H1 (cell line): Measurements from ENCODE around the gene QPCTL. TPM values are rescaled to one million over a fixed set of nuclear protein-coding genes. Genes with fewer than 3 reads are reported as not detected.

Experiments
- CTCF ChIA-PET: fragments of 300-600 bp; sonication (Branson Sonifier 250); formaldehyde crosslinking; loops from one replicate; lab custom pipeline; 2021; ENCODE audit not compliant: partially characterized antibody; lab: Charles Lee
- POLR2A ChIA-PET: fragments of 300-600 bp; sonication (Branson Sonifier 250); formaldehyde crosslinking; loops from one replicate; lab custom pipeline; 2021; ENCODE audit warnings: inconsistent platforms; ENCODE audit not compliant: partially characterized antibody; lab: Charles Lee
- DNase-seq, 2 experiments: peaks; one replicate each; pipeline versions ENCODE4 v3.0.0 to v3.0.0-alpha.2; 2010 to 2022; ENCODE audit warnings: low spot score in 2 of 2, low read depth in 1 of 2, mixed read lengths in 1 of 2
- FAIRE-seq: peaks from 2 replicates; lab custom pipeline; 2011; peaks lifted over from hg19 to GRCh38; lab: Jason Lieb, UNC
- H2AFZ ChIP-seq: 2 replicates; pipeline ENCODE4 v1.8.1; 2012; ENCODE audit warnings: low read length, inconsistent platforms
- H2AK5ac ChIP-seq: 2 replicates; pipeline ENCODE4 v1.6.1; 2013; ENCODE audit warnings: low read depth, low read length
- H2BK120ac ChIP-seq: replicated peaks from 2 replicates; pipeline ENCODE3; 2013; ENCODE audit warnings: low read depth, low read length, inconsistent platforms
- H2BK12ac ChIP-seq: 2 replicates; pipeline ENCODE4 v1.6.1; 2013; ENCODE audit warnings: low read depth, low read length
- H2BK15ac ChIP-seq: 2 replicates; pipeline ENCODE4 v1.6.1; 2013; ENCODE audit warnings: low read length
- H2BK20ac ChIP-seq: 2 replicates; pipeline ENCODE4 v1.6.1; 2013; ENCODE audit warnings: low read length
- H2BK5ac ChIP-seq: 2 replicates; pipeline ENCODE4 v1.6.1; 2013; ENCODE audit warnings: low read depth, low read length
- H3K14ac ChIP-seq: 2 replicates; pipeline ENCODE4 v1.6.1; 2013; ENCODE audit warnings: inconsistent platforms; ENCODE audit not compliant: insufficient read length
- H3K18ac ChIP-seq: 2 replicates; pipeline ENCODE4 v1.6.1; 2013; ENCODE audit warnings: low read length; ENCODE audit errors: extremely low read depth
- H3K23ac ChIP-seq: 2 replicates; pipeline ENCODE4 v1.6.1; 2013; ENCODE audit warnings: inconsistent platforms; ENCODE audit not compliant: insufficient read length
- H3K23me2 ChIP-seq: 2 replicates; pipeline ENCODE4 v1.6.1; 2013; ENCODE audit warnings: low read depth, low read length
- H3K27ac ChIP-seq: 2 replicates; pipeline ENCODE4 v1.6.1; 2011; ENCODE audit warnings: low read depth, low read length, inconsistent platforms
- H3K27me3 ChIP-seq, 4 experiments: replicated peaks in 1 of 4; 1 replicate in 1 of 4; 2 replicates in 3 of 4; pipeline versions ENCODE4 v1.6.1 to v1.8.1; 2011 to 2013; ENCODE audit warnings: low read length in 3 of 4, mild to moderate bottlenecking in 3 of 4, inconsistent platforms in 2 of 4, mixed read lengths in 2 of 4, moderate library complexity in 1 of 4; ENCODE audit not compliant: control insufficient read depth in 3 of 4, insufficient read depth in 3 of 4; ENCODE audit errors: extremely low read depth in 1 of 4
- H3K36me3 ChIP-seq, 4 experiments: 2 replicates each; pipeline versions ENCODE4 v1.6.1 to v1.8.1; 2011 to 2013; ENCODE audit warnings: mild to moderate bottlenecking in 4 of 4, low read length in 3 of 4, moderate library complexity in 2 of 4, control low read depth in 1 of 4, inconsistent platforms in 1 of 4; ENCODE audit not compliant: insufficient read depth in 4 of 4, control insufficient read depth in 2 of 4
- H3K4ac ChIP-seq: replicated peaks from 2 replicates; pipeline ENCODE3; 2013; ENCODE audit warnings: low read length, low read depth, mixed read lengths, inconsistent platforms; ENCODE audit not compliant: insufficient read length
- H3K4me1 ChIP-seq, 4 experiments: replicated peaks in 1 of 4; 1 replicate in 1 of 4; 2 replicates in 3 of 4; pipeline versions ENCODE4 v1.6.1 to v1.8.1; 2011 to 2013; ENCODE audit warnings: low read length in 3 of 4, inconsistent platforms in 2 of 4, mixed read lengths in 1 of 4; ENCODE audit not compliant: insufficient read depth in 4 of 4, control insufficient read depth in 3 of 4
- H3K4me2 ChIP-seq, 2 experiments: 2 replicates each; pipeline versions ENCODE4 v1.6.1 to v1.8.1; 2011 to 2013; ENCODE audit warnings: low read depth in 2 of 2, low read length in 2 of 2, control low read depth in 1 of 2, inconsistent platforms in 1 of 2, mild to moderate bottlenecking in 1 of 2; ENCODE audit not compliant: insufficient read depth in 1 of 2
- H3K4me3 ChIP-seq, 4 experiments: fragments of 200-600, 300-600 bp in 1 of 4; sonication (generic), shearing (Covaris generic), sonication (Bioruptor Twin) in 1 of 4; 2 replicates each; pipeline versions ENCODE4 v1.5.1 to v1.8.1; 2011 to 2016; ENCODE audit warnings: low read length in 4 of 4, low read depth in 3 of 4, control low read depth in 2 of 4, inconsistent platforms in 2 of 4, mild to moderate bottlenecking in 2 of 4, mixed read lengths in 1 of 4, moderate library complexity in 1 of 4; ENCODE audit not compliant: insufficient read depth in 2 of 4; ENCODE audit errors: extremely low read depth in 1 of 4
- H3K56ac ChIP-seq: replicated peaks from 2 replicates; pipeline ENCODE3; 2013; ENCODE audit warnings: low read depth, mild to moderate bottlenecking, mixed read lengths, low read length, inconsistent platforms; ENCODE audit not compliant: insufficient read length
- H3K79me1 ChIP-seq: 2 replicates; pipeline ENCODE4 v1.6.1; 2013; ENCODE audit warnings: low read depth, low read length, control low read depth
- H3K79me2 ChIP-seq, 2 experiments: 2 replicates each; pipeline versions ENCODE4 v1.6.1 to v1.8.1; 2012 to 2013; ENCODE audit warnings: low read length in 2 of 2, mild to moderate bottlenecking in 2 of 2, inconsistent platforms in 1 of 2; ENCODE audit not compliant: insufficient read depth in 2 of 2, control insufficient read depth in 1 of 2
- H3K9ac ChIP-seq, 4 experiments: replicated peaks in 1 of 4; 1 replicate in 1 of 4; 2 replicates in 3 of 4; pipeline versions ENCODE4 v1.6.1 to v1.8.1; 2011 to 2013; ENCODE audit warnings: low read depth in 3 of 4, low read length in 3 of 4, control low read depth in 2 of 4, mild to moderate bottlenecking in 2 of 4, moderate library complexity in 2 of 4, inconsistent platforms in 1 of 4; ENCODE audit errors: extremely low read depth in 1 of 4
- H3K9me3 ChIP-seq, 2 experiments: 2 replicates each; pipeline versions ENCODE4 v1.6.1 to v1.8.1; 2012 to 2013; ENCODE audit warnings: mild to moderate bottlenecking in 2 of 2, moderate library complexity in 2 of 2, control low read depth in 1 of 2, inconsistent platforms in 1 of 2, low read depth in 1 of 2, low read length in 1 of 2, mixed read lengths in 1 of 2; ENCODE audit not compliant: insufficient read depth in 2 of 2
- H4K20me1 ChIP-seq, 2 experiments: replicated peaks in 1 of 2; 2 replicates each; pipeline versions ENCODE3 to v1.8.1; 2011 to 2013; ENCODE audit warnings: inconsistent platforms in 2 of 2, low read length in 2 of 2, mild to moderate bottlenecking in 1 of 2; ENCODE audit not compliant: insufficient read depth in 2 of 2, control insufficient read depth in 1 of 2
- H4K5ac ChIP-seq: 2 replicates; pipeline ENCODE4 v1.6.1; 2013; ENCODE audit warnings: low read length, low read depth, mixed read lengths, inconsistent platforms; ENCODE audit not compliant: insufficient read length
- H4K8ac ChIP-seq: 2 replicates; pipeline ENCODE4 v1.8.0; 2013; ENCODE audit warnings: mild to moderate bottlenecking, moderate library complexity, low read length, inconsistent platforms; ENCODE audit not compliant: insufficient read depth; ENCODE audit errors: extremely low read depth
- H4K91ac ChIP-seq: replicated peaks from 2 replicates; pipeline ENCODE3; 2013; ENCODE audit warnings: low read length, mixed read lengths, inconsistent platforms; ENCODE audit not compliant: insufficient read length
- EGR1 ChIP-seq: IDR thresholded peaks from 2 replicates; pipeline ENCODE4 v1.6.1; 2011; ENCODE audit warnings: low read depth, low read length, borderline replicate concordance
- EP300 ChIP-seq, 2 experiments: IDR thresholded peaks; 1 replicate in 1 of 2; 2 replicates in 1 of 2; pipeline ENCODE4 v1.6.1; 2011 to 2012; ENCODE audit warnings: low read depth in 2 of 2, low read length in 2 of 2, mild to moderate bottlenecking in 2 of 2, borderline replicate concordance in 1 of 2, inconsistent platforms in 1 of 2, moderate library complexity in 1 of 2
- EZH2 ChIP-seq: fragments of 200-600 bp; sonication (generic); IDR thresholded peaks from 2 replicates; pipeline ENCODE4 v1.7.1; 2012; ENCODE audit warnings: low read depth, mild to moderate bottlenecking, moderate library complexity, low read length, inconsistent platforms; ENCODE audit not compliant: severe bottlenecking
- FOSL1 ChIP-seq: IDR thresholded peaks from 2 replicates; pipeline ENCODE4 v1.6.1; 2011; ENCODE audit warnings: mild to moderate bottlenecking, low read depth, low read length, moderate library complexity; ENCODE audit not compliant: insufficient read depth
- JUN ChIP-seq: IDR thresholded peaks from 2 replicates; pipeline ENCODE4 v1.6.1; 2011; ENCODE audit warnings: low read depth, mild to moderate bottlenecking, improper control_type of control experiment, low read length
- KDM1A ChIP-seq: fragments of 200-600, 300-600 bp; sonication (generic); IDR thresholded peaks from 2 replicates; pipeline ENCODE4 v1.7.1; 2016; ENCODE audit warnings: mild to moderate bottlenecking, low read length, borderline replicate concordance
- POLR2AphosphoS5 ChIP-seq: IDR thresholded peaks from 2 replicates; pipeline ENCODE4 v1.6.1; 2011; ENCODE audit warnings: low read depth, low read length
- TAF7 ChIP-seq: optimal IDR thresholded peaks from 2 replicates; pipeline ENCODE3; 2011; ENCODE audit warnings: low read depth, mild to moderate bottlenecking, inconsistent platforms, low read length, moderate library complexity, borderline replicate concordance
- USF2 ChIP-seq: IDR thresholded peaks from 2 replicates; pipeline ENCODE4 v1.6.1; 2011; ENCODE audit warnings: low read length, improper control_type of control experiment
- WGBS, 2 experiments: shearing (Covaris generic) in 1 of 2; methylation state at CpG; one replicate each; pipeline versions ENCODE4 v1.1.6 to v1.1.7; 2013 to 2015; ENCODE audit warnings: low lambda C conversion rate in 2 of 2, mixed read lengths in 2 of 2, inconsistent platforms in 1 of 2, low coverage in 1 of 2, missing lambda C conversion rate in 1 of 2; ENCODE audit not compliant: insufficient replicate concordance in 2 of 2, insufficient coverage in 1 of 2, insufficient read length in 1 of 2; ENCODE audit errors: extremely low coverage in 1 of 2, missing lambda C conversion rate in 1 of 2; 5-methylcytosine and 5-hydroxymethylcytosine counted together
- polyA plus RNA-seq, 7 experiments: library from polyadenylated mRNA; depleted of rRNA in 3 of 7; stranded (reverse) in 5 of 7; unstranded in 2 of 7; fragments of >200 nt in 5 of 7; fragments of 200-250 nt in 2 of 7; gene quantifications; 1 replicate in 5 of 7; 2 replicates in 1 of 7; 4 replicates in 1 of 7; pipeline versions ENCODE4 v1.2.1 to v1.2.3, GENCODE V29; 2011 to 2013; ENCODE audit warnings: missing spikeins in 2 of 7, mixed read lengths in 2 of 7
- total RNA-seq: library from RNA; stranded (reverse); fragmentation: NEBNext Ultra II Directional; extraction: Animal tissue kit (Norgen Biotek cat#: 25700); gene quantifications from 2 replicates; pipeline ENCODE4 v1.2.1, GENCODE V29; 2021

QPCTL gene
- total and polyA plus RNA-seq, 2 of the 8 experiments (the other 6 are each of a cell fraction or from before 2014, with no cell fraction given), result 25.2 to 35.3 TPM

GRCh38 chr19:45717983-45718650, 25.7 kb downstream of the QPCTL start:
- H2BK120ac ChIP-seq, result no peak overlapping the region
- no peaks in the 10 kb centered on the region for H3K27me3 ChIP-seq
- H3K4me1 ChIP-seq, result peaks cover 0 to 9% (median 8%) of the 10 kb centered on the region in 4 experiments; a peak in 6 of 7 replicates
- peak overlapping the region; percentile 79 for H2AK5ac ChIP-seq
- peaks cover 4% of the 10 kb centered on the region for H3K79me1 ChIP-seq
- H3K27ac ChIP-seq, result peak overlapping the region; percentile 91
- ChIA-PET POLR2A (interaction anchor here (0.8 to 20.0 kb wide), 17 partner anchors 8 to 119 kb away, joined by 4 to 284 read pairs (median 7); partner anchors contain the start of genes DMPK, FBXO46, GIPR and MEIOSIN), CTCF (interaction anchor here (0.7 to 2.4 kb wide), 7 partner anchors 9 to 61 kb away, joined by 3 to 11 read pairs (median 4); partner anchors contain the start of genes QPCTL, SIX5 and SNRPD2)
- peak overlapping the region; percentile 88 to 100 for H3K4me2 ChIP-seq
- H2BK15ac ChIP-seq, result peak overlapping the region; percentile 51
- peak overlapping the region; percentile 86 for H2BK12ac ChIP-seq
- peak overlapping the region; percentile 37 for H2BK5ac ChIP-seq
- H3K14ac ChIP-seq, result no peak overlapping the region
- peaks cover 8 to 48% of the 10 kb centered on the region in 2 experiments for H3K79me2 ChIP-seq
- H4K5ac ChIP-seq, result peak overlapping the region; percentile 57
- H3K4me3 ChIP-seq, result peak overlapping the region; percentile 44 to 64 (median 59)
- peak overlapping the region; percentile 42; the same call in 1 of the 2 replicates for H3K18ac ChIP-seq
- H3K23me2 ChIP-seq, result peaks cover 13% of the 10 kb centered on the region
- H3K36me3 ChIP-seq, result peaks cover 2 to 12% (median 6%) of the 10 kb centered on the region in 4 experiments; a peak in 4 of 8 replicates
- H3K4ac ChIP-seq, result peak overlapping the region; percentile 3
- no peak overlapping the region for H2AFZ ChIP-seq
- peak overlapping the region in 3 of 4 experiments; percentile 77 to 79 (median 77); a peak in 6 of 7 replicates for H3K9ac ChIP-seq
- peak overlapping the region; percentile 82; the same call in 1 of the 2 replicates for H4K8ac ChIP-seq
- whole genome bisulfite sequencing, 2 experiments, result 63% methylated on average over 12 of the region's 12 CpGs; no CpG with 5 or more reads in 1 of the 2 experiments
- H3K56ac ChIP-seq, result peak overlapping the region; percentile 17
- peaks cover 0 to 4% of the 10 kb centered on the region in 2 experiments for H4K20me1 ChIP-seq
- DNase-seq (no peak), FAIRE-seq (no peak)
- no peak overlapping the region for H3K23ac ChIP-seq
- peak overlapping the region; percentile 8 for H4K91ac ChIP-seq
- H3K9me3 ChIP-seq, result no peaks in the 10 kb centered on the region
- no peak overlapping the region for H2BK20ac ChIP-seq
- TF ChIP-seq EP300 (IDR thresholded peaks at IDR 0.05; ENCODE audit: borderline replicate concordance in 1 of 2, low read depth in 2 of 2, low read length in 2 of 2) (no peak), POLR2AphosphoS5 (no peak; the same call in 1 of the 2 replicates), FOSL1 (no peak), USF2 (no peak), EZH2 (no peak), TAF7 (peak; percentile 14), KDM1A (peak; percentile 49; the same call in 1 of the 2 replicates), JUN (no peak), EGR1 (no peak)
